Measurements from ENCODE around the gene HNRNPH2. TPM values are rescaled to one million over a fixed set of nuclear protein-coding genes. Genes with fewer than 3 reads are reported as not detected.

HNRNPH2 gene
- polyA plus RNA-seq, 1 donor (not counting 4 experiments of a cell fraction or from before 2014, with no cell fraction given), result 73.2 TPM

DNA sequence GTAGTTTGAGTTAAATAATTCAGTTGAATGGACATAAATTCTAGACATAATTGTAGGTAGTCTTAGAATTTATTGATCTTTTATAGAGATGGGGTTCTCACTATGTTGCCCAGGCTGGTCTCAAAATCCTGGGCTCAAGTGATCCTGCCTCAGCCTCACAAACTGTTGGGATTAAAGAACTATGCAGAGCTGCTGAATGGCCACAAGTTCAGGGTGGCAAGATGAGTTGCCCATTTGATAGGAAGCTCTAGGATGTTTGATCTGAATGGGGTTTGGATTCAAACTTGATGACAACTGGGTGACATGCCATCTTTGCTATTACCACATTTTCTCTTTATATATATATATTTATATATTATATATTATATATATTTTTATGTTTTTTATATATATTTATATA, 13.7 kb upstream of the HNRNPH2 start:
- Histone ChIP-seq H3K27ac (ENCODE audit: control insufficient read depth, insufficient read depth, low read length) (no peak overlapping the region), H3K9ac (ENCODE audit: control insufficient read depth, extremely low read depth, insufficient read depth, low read length) (no peak overlapping the region), H3K9me1 (ENCODE audit: control insufficient read depth, extremely low read depth, insufficient read depth, low read length) (no peaks in the 10 kb centered on the region), H3K9me3 (ENCODE audit: control insufficient read depth, low read depth, low read length) (no peaks in the 10 kb centered on the region), H3K79me2 (ENCODE audit: control insufficient read depth, insufficient read depth, low read length) (peaks cover 16% of the 10 kb centered on the region), H3K36me3 (ENCODE audit: control insufficient read depth in 2 of 2, extremely low read depth in 1 of 2, insufficient read depth in 2 of 2, low read length in 2 of 2) (peaks cover 1 to 8% of the 10 kb centered on the region in 2 experiments), H4K20me1 (ENCODE audit: control insufficient read depth, extremely low read depth, insufficient read depth, low read length) (no peaks in the 10 kb centered on the region), H3K4me1 (ENCODE audit: control insufficient read depth, extremely low read depth, insufficient read depth, low read length) (peaks cover 6% of the 10 kb centered on the region), H3K4me2 (ENCODE audit: control insufficient read depth, extremely low read depth, insufficient read depth, low read depth, low read length) (no peak overlapping the region), H2AFZ (ENCODE audit: control insufficient read depth, low read length) (no peak overlapping the region), H3K4me3 (ENCODE audit: control insufficient read depth in 2 of 3, extremely low read depth in 1 of 3, insufficient read depth in 2 of 3, low read depth in 1 of 3, low read length in 3 of 3) (no peak overlapping the region), H3K27me3 (ENCODE audit: control insufficient read depth, extremely low read depth, insufficient read depth, low read length) (no peaks in the 10 kb centered on the region)
- DNase-seq (ENCODE audit: low read depth, low spot score), result no peak
- dilution Hi-C loops (cut with MboI; ENCODE audit: extremely low pct_ligation_motif_present, low sequenced_read_pairs), result no loop called here
- TF ChIP-seq EZH2 (IDR thresholded peaks at IDR 0.05; ENCODE audit: low read length), result no peak
- TF ChIP-seq, protein P1, sequence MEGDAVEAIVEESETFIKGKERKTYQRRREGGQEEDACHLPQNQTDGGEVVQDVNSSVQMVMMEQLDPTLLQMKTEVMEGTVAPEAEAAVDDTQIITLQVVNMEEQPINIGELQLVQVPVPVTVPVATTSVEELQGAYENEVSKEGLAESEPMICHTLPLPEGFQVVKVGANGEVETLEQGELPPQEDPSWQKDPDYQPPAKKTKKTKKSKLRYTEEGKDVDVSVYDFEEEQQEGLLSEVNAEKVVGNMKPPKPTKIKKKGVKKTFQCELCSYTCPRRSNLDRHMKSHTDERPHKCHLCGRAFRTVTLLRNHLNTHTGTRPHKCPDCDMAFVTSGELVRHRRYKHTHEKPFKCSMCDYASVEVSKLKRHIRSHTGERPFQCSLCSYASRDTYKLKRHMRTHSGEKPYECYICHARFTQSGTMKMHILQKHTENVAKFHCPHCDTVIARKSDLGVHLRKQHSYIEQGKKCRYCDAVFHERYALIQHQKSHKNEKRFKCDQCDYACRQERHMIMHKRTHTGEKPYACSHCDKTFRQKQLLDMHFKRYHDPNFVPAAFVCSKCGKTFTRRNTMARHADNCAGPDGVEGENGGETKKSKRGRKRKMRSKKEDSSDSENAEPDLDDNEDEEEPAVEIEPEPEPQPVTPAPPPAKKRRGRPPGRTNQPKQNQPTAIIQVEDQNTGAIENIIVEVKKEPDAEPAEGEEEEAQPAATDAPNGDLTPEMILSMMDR (optimal IDR thresholded peaks at IDR 0.05 in 1 of 3, IDR thresholded peaks at IDR 0.05 in 1 of 3, conservative IDR thresholded peaks at IDR 0.05 in 1 of 3; ENCODE audit: extremely low read depth in 1 of 3, insufficient read depth in 2 of 3, low read length in 3 of 3), result no peak
- no peak for FAIRE-seq

DNA sequence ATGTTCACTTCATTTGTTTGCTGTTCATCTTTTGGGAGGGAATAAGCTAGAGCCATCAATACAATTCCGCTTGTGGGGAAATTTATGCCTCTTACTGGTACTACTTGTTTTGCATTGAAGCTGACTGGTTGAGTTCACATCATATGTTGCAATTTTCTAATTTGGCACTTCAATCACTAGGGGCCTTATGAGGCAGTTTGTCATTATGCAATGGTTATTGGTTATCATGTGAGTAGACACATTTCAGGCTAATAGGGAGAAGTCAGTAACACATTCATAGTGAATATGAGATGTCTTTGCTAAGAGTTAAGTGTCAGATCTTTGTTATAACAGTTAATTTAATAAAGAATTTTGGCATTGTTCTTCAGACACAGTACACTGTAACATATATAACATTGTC, 12.2 kb upstream of the HNRNPH2 start:
- Histone ChIP-seq H3K27ac (ENCODE audit: control insufficient read depth, insufficient read depth, low read length) (no peak overlapping the region), H3K9me1 (ENCODE audit: control insufficient read depth, extremely low read depth, insufficient read depth, low read length) (no peaks in the 10 kb centered on the region), H3K4me2 (ENCODE audit: control insufficient read depth, extremely low read depth, insufficient read depth, low read depth, low read length) (no peak overlapping the region), H3K27me3 (ENCODE audit: control insufficient read depth, extremely low read depth, insufficient read depth, low read length) (no peaks in the 10 kb centered on the region), H3K36me3 (ENCODE audit: control insufficient read depth in 2 of 2, extremely low read depth in 1 of 2, insufficient read depth in 2 of 2, low read length in 2 of 2) (peaks cover 1 to 8% of the 10 kb centered on the region in 2 experiments), H3K9ac (ENCODE audit: control insufficient read depth, extremely low read depth, insufficient read depth, low read length) (no peak overlapping the region), H2AFZ (ENCODE audit: control insufficient read depth, low read length) (no peak overlapping the region), H3K4me3 (ENCODE audit: control insufficient read depth in 2 of 3, extremely low read depth in 1 of 3, insufficient read depth in 2 of 3, low read depth in 1 of 3, low read length in 3 of 3) (no peak overlapping the region), H3K79me2 (ENCODE audit: control insufficient read depth, insufficient read depth, low read length) (peaks cover 16% of the 10 kb centered on the region), H3K9me3 (ENCODE audit: control insufficient read depth, low read depth, low read length) (no peaks in the 10 kb centered on the region), H3K4me1 (ENCODE audit: control insufficient read depth, extremely low read depth, insufficient read depth, low read length) (peaks cover 6% of the 10 kb centered on the region), H4K20me1 (ENCODE audit: control insufficient read depth, extremely low read depth, insufficient read depth, low read length) (no peaks in the 10 kb centered on the region)
- dilution Hi-C loops (cut with MboI; ENCODE audit: extremely low pct_ligation_motif_present, low sequenced_read_pairs), result no loop called here
- no peak for TF ChIP-seq EZH2 (IDR thresholded peaks at IDR 0.05; ENCODE audit: low read length)
- TF ChIP-seq, protein P1 (optimal IDR thresholded peaks at IDR 0.05 in 1 of 3, IDR thresholded peaks at IDR 0.05 in 1 of 3, conservative IDR thresholded peaks at IDR 0.05 in 1 of 3; ENCODE audit: extremely low read depth in 1 of 3, insufficient read depth in 2 of 3, low read length in 3 of 3), result no peak
- FAIRE-seq, result no peak
- no peak for DNase-seq (ENCODE audit: low read depth, low spot score)
